Endodermal cell (in vitro differentiated cells): ENCODE measurements around the gene TMEM186. TPM values are rescaled to one million over a fixed set of nuclear protein-coding genes. Genes with fewer than 3 reads are reported as not detected.
"Not testable (repeated sequence)": the region's sequence is repeated elsewhere in the genome, so short reads cannot be mapped to it uniquely, and the experiment has no call there.

ENCODE experiments used
- DNase-seq: peaks from one replicate; pipeline ENCODE4 v3.0.0-alpha.2; 2017
- H3K27ac ChIP-seq: 2 replicates; pipeline ENCODE4 v1.5.1; 2013; ENCODE audit warnings: mild to moderate bottlenecking, low read depth, low read length, moderate library complexity
- H3K27me3 ChIP-seq: 2 replicates; pipeline ENCODE4 v1.6.1; 2013; ENCODE audit warnings: mild to moderate bottlenecking, low read length, moderate library complexity; ENCODE audit not compliant: insufficient read depth, control insufficient read depth, poor library complexity, severe bottlenecking
- H3K36me3 ChIP-seq: 2 replicates; pipeline ENCODE4 v1.7.0; 2013; ENCODE audit warnings: mild to moderate bottlenecking, low read length, moderate library complexity; ENCODE audit not compliant: control insufficient read depth, insufficient read depth
- H3K4me1 ChIP-seq: one replicate; pipeline ENCODE4 v1.7.0; 2013; ENCODE audit warnings: low read length; ENCODE audit not compliant: control insufficient read depth, insufficient read depth
- H3K4me3 ChIP-seq: 2 replicates; pipeline ENCODE4 v1.5.1; 2013; ENCODE audit warnings: mild to moderate bottlenecking, low read length, moderate library complexity
- H3K9ac ChIP-seq: 2 replicates; pipeline ENCODE4 v1.6.1; 2013; ENCODE audit warnings: mild to moderate bottlenecking, low read length, moderate library complexity; ENCODE audit not compliant: poor library complexity, severe bottlenecking; ENCODE audit errors: extremely low read depth
- H3K9me3 ChIP-seq: 2 replicates; pipeline ENCODE4 v1.6.1; 2013; ENCODE audit warnings: mild to moderate bottlenecking, low read length, moderate library complexity; ENCODE audit not compliant: control insufficient read depth
- H3K27ac Mint-ChIP-seq: 2 replicates; pipeline ENCODE4 v1.8.0; 2020; ENCODE audit warnings: mixed read lengths
- H3K27me3 Mint-ChIP-seq: 2 replicates; pipeline ENCODE4 v1.8.0; 2021; ENCODE audit warnings: mild to moderate bottlenecking, mixed read lengths; ENCODE audit not compliant: insufficient read depth
- H3K36me3 Mint-ChIP-seq: 2 replicates; pipeline ENCODE4 v1.8.0; 2020; ENCODE audit warnings: low read depth, mixed read lengths
- H3K4me1 Mint-ChIP-seq: 2 replicates; pipeline ENCODE4 v1.8.0; 2020; ENCODE audit warnings: mixed read lengths
- H3K4me3 Mint-ChIP-seq: 2 replicates; pipeline ENCODE4 v1.8.0; 2020; ENCODE audit warnings: mild to moderate bottlenecking, moderate library complexity, mixed read lengths
- H3K9me3 Mint-ChIP-seq: 2 replicates; pipeline ENCODE4 v1.8.0; 2020; ENCODE audit warnings: mild to moderate bottlenecking, mixed read lengths
- WGBS, 2 experiments: methylation state at CpG; one replicate each; pipeline versions ENCODE4 v1.1.5 to v1.1.7; 2013; ENCODE audit warnings: missing lambda C conversion rate in 2 of 2, mixed read lengths in 1 of 2; ENCODE audit not compliant: insufficient coverage in 1 of 2, insufficient read length in 1 of 2; 5-methylcytosine and 5-hydroxymethylcytosine counted together
- total RNA-seq, 2 donors: library from RNA; stranded (reverse); fragmentation: NEBNext Ultra II Directional in 1 of 2; extraction: Animal tissue kit (Norgen Biotek cat#: 25700) in 1 of 2; gene quantifications; 2 replicates in 1 of 2; 3 replicates in 1 of 2; pipeline ENCODE4 v1.2.1, GENCODE V29; 2021
- TF ChIP-seq, protein P1 (sequence below): fragments of 200-600 bp; sonication (generic); conservative IDR thresholded peaks from 2 replicates; pipeline ENCODE4 v1.5.0; 2021; ENCODE audit warnings: antibody characterized with exemption, mild to moderate bottlenecking

TMEM186 gene
- total RNA-seq, 2 donors from 2014 or later = 10.9 to 14.0 TPM

DNA sequence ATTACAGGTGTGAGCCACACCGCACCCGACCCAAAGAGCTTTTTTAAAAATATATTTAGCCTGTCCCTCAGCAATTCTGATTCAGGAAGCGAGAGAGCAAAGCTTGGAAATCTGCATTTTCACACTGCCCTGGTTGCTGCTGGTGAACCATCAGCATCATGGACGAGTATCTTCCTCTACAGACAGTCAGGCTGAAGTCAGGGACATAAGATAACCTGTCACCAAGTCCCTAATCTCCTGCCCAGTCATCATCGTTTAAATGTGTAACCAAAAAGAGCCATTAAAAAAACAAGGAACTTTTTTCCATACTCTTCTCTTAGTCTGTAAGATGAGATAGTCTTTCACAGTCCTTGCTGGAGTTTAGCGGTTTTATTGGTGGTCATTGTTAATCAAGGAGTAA lies 6.9 kb upstream of the TMEM186 start:
- Histone ChIP-seq H3K27me3 (no peaks in the 10 kb centered on the region), H3K9me3 (no peaks in the 10 kb centered on the region), H3K27ac (no peak overlapping the region), H3K4me3 (no peak overlapping the region), H3K36me3 (peaks cover 92% of the 10 kb centered on the region), H3K9ac (no peak overlapping the region), H3K4me1 (no peaks in the 10 kb centered on the region)
- Mint-ChIP-seq H3K4me1 (peaks cover under 1% of the 10 kb centered on the region), H3K27me3 (no peaks in the 10 kb centered on the region), H3K27ac (no peak overlapping the region), H3K36me3 (peaks cover 60% of the 10 kb centered on the region), H3K4me3 (no peak overlapping the region), H3K9me3 (no peaks in the 10 kb centered on the region)
- DNase-seq = no peak
- WGBS, 2 experiments = 95 to 100% methylated on average over 5 to 6 of the region's 6 CpGs
- TF ChIP-seq, protein P1, sequence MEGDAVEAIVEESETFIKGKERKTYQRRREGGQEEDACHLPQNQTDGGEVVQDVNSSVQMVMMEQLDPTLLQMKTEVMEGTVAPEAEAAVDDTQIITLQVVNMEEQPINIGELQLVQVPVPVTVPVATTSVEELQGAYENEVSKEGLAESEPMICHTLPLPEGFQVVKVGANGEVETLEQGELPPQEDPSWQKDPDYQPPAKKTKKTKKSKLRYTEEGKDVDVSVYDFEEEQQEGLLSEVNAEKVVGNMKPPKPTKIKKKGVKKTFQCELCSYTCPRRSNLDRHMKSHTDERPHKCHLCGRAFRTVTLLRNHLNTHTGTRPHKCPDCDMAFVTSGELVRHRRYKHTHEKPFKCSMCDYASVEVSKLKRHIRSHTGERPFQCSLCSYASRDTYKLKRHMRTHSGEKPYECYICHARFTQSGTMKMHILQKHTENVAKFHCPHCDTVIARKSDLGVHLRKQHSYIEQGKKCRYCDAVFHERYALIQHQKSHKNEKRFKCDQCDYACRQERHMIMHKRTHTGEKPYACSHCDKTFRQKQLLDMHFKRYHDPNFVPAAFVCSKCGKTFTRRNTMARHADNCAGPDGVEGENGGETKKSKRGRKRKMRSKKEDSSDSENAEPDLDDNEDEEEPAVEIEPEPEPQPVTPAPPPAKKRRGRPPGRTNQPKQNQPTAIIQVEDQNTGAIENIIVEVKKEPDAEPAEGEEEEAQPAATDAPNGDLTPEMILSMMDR = no peak

DNA sequence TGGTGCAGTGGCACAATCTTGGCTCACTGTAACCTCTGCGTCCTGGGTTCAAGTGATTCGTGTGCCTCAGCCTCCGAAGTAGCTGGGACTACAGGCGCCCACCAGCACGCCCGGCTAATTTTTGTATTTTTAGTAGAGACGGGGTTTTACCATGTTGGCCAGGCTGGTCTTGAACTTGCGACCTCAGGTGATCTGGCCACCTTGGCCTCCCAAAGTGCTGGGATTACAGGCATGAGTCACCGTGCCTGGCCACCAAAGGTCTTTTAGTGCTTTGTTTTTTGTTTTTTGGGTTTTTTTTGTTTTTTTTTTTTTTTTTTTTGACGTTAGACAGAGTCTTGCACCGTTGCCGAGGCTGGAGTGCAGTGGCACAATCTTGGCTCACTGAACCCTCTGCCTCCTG lies 6.3 kb upstream of the TMEM186 start:
- not testable (repeated sequence) for H3K9me3 ChIP-seq, H3K9me3 Mint-ChIP-seq, H3K27me3 Mint-ChIP-seq, H3K27ac ChIP-seq, H3K4me1 ChIP-seq, H3K27me3 ChIP-seq, H3K4me3 Mint-ChIP-seq, H3K27ac Mint-ChIP-seq, H3K4me3 ChIP-seq, H3K4me1 Mint-ChIP-seq, H3K9ac ChIP-seq, DNase-seq
- H3K36me3 Mint-ChIP-seq = peaks cover 55% of the 10 kb centered on the region
- 97 to 100% methylated on average over 4 to 12 of the region's 12 CpGs for WGBS, 2 experiments
- H3K36me3 ChIP-seq = peaks cover 89% of the 10 kb centered on the region

DNA sequence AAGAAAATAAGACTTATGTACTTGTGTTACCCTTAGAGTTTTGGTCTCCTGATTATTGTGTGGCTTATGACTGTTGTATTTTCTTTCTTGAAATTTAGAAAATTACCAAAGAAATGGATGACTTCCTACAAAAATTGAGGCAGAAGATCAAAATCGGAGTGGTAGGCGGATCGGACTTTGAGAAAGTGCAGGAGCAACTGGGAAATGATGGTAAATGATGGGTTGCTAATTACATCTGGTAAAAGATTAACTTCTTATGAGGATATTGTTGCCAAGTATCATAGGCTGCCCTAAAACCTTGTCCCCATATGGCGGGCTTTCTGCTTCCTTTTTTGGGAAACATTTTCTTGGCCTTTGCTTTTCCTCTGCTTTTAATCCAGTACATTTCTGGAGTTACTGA lies 4.3 kb upstream of the TMEM186 start:
- TF ChIP-seq, protein P1 = no peak
- Histone ChIP-seq H3K27ac (no peak overlapping the region), H3K9ac (no peak overlapping the region), H3K4me3 (no peak overlapping the region), H3K27me3 (no peaks in the 10 kb centered on the region), H3K9me3 (no peaks in the 10 kb centered on the region), H3K4me1 (no peaks in the 10 kb centered on the region), H3K36me3 (peaks cover 72% of the 10 kb centered on the region)
- 93 to 100% methylated on average over 4 of the region's 4 CpGs for WGBS, 2 experiments
- Mint-ChIP-seq H3K4me1 (peaks cover 13% of the 10 kb centered on the region), H3K27me3 (no peaks in the 10 kb centered on the region), H3K36me3 (peaks cover 40% of the 10 kb centered on the region), H3K4me3 (no peak overlapping the region), H3K9me3 (no peaks in the 10 kb centered on the region), H3K27ac (no peak overlapping the region)
- no peak for DNase-seq

DNA sequence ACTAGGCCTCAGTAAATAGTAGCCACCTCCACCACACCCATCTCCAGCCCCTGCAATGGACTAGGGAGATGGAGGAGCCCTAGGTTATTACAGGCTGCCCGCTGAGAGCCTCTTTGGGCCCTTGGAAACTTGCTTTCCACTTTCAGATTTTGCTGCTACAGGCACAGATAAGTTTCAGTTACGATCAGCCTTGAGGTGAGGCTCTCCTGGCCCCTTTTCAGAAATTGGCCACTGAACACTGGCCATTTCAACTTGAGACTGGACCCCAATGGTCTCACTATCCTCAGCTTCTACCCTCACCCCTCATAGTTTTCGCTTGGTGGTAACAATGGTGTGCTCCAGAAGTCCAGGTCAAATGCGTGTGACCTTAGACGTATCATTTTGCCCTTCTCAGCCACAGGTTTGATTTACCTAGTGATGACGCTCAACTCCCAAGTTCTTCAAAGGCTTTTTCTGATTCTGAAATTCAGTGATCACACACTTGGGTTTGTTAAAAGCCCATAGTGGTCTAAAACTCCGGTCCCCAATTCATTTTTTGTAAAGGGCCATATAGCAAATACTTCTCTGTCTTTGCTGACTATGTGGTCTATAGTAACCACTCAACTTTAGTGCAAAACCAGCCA lies 1.2 kb upstream of the TMEM186 start:
- Mint-ChIP-seq H3K4me1 (peaks cover 17% of the 10 kb centered on the region), H3K36me3 (peaks cover 21% of the 10 kb centered on the region), H3K4me3 (peak overlapping the region; percentile 91), H3K9me3 (no peaks in the 10 kb centered on the region), H3K27me3 (no peaks in the 10 kb centered on the region), H3K27ac (peak overlapping the region; percentile 96)
- Histone ChIP-seq H3K9me3 (no peaks in the 10 kb centered on the region), H3K4me1 (no peaks in the 10 kb centered on the region), H3K27me3 (no peaks in the 10 kb centered on the region), H3K4me3 (peak overlapping the region; percentile 94), H3K36me3 (peaks cover 53% of the 10 kb centered on the region), H3K27ac (no peak overlapping the region), H3K9ac (peak overlapping the region; percentile 78)
- TF ChIP-seq, protein P1 = no peak
- WGBS, 2 experiments = 79 to 95% methylated on average over 5 to 7 of the region's 7 CpGs
- DNase-seq = no peak
